NCI-H524 (cell line): ENCODE data around the gene PAXIP1.
"Not testable (repeated sequence)": the region's sequence is repeated elsewhere in the genome, so short reads cannot be mapped to it uniquely, and the experiment has no call there.

Experiments used
- DNase-seq, 2 experiments: peaks; one replicate each; lab custom pipeline; 2025; lab: John Stamatoyannopoulos, UW

PAXIP1 gene

GRCh38 chr7:154942691-154943090, 60.2 kb downstream of the PAXIP1 start:
- no peak for DNase-seq

GRCh38 chr7:154937837-154938236, 65.1 kb downstream of the PAXIP1 start:
- DNase-seq: no peak

- not testable (repeated sequence) for DNase-seq
Observed at GRCh38 chr7:154934353-154934952, 68.5 kb downstream of the PAXIP1 start.

GRCh38 chr7:154931906-154932305, 71.0 kb downstream of the PAXIP1 start:
- no peak for DNase-seq

- no peak for DNase-seq
Observed at GRCh38 chr7:154929006-154929726, 73.8 kb downstream of the PAXIP1 start.

GRCh38 chr7:154928136-154929005, 74.6 kb downstream of the PAXIP1 start:
- peak in 1 of 2 experiments; percentile 51 for DNase-seq

- DNase-seq: peak; percentile 59 to 71
Observed at GRCh38 chr7:154927624-154928125, 75.2 kb downstream of the PAXIP1 start.

GRCh38 chr7:154922472-154922871, 80.5 kb downstream of the PAXIP1 start:
- DNase-seq: not testable (repeated sequence)

- DNase-seq: no peak
Observed at GRCh38 chr7:154919344-154920225, 83.3 kb downstream of the PAXIP1 start.

GRCh38 chr7:154918741-154919140, 84.2 kb downstream of the PAXIP1 start:
- DNase-seq: no peak

- DNase-seq: no peak
Observed at GRCh38 chr7:154918266-154918665, 84.7 kb downstream of the PAXIP1 start.

GRCh38 chr7:154917808-154918160, 85.1 kb downstream of the PAXIP1 start:
- DNase-seq: no peak

GRCh38 chr7:154916856-154917807, 85.8 kb downstream of the PAXIP1 start:
- DNase-seq: no peak

- peak in 1 of 2 experiments; percentile 16 for DNase-seq
Observed at GRCh38 chr7:154916381-154916780, 86.5 kb downstream of the PAXIP1 start.

- DNase-seq: no peak
Observed at GRCh38 chr7:154915600-154915999, 87.3 kb downstream of the PAXIP1 start.

- peak; percentile 46 to 72 for DNase-seq
Observed at GRCh38 chr7:154914996-154915380, 87.9 kb downstream of the PAXIP1 start.

GRCh38 chr7:154914308-154914995, 88.5 kb downstream of the PAXIP1 start:
- peak in 1 of 2 experiments; percentile 24 for DNase-seq

- DNase-seq: peak; percentile 37 to 73
Observed at GRCh38 chr7:154913638-154914307, 89.2 kb downstream of the PAXIP1 start.
